Testis (tissue), 3 donors: ENCODE measurements around the gene TXNRD2. TPM values are rescaled to one million over a fixed set of nuclear protein-coding genes. Genes with fewer than 3 reads are reported as not detected.

Experiments
- DNase-seq: peaks from one replicate; pipeline ENCODE4 v3.0.0-alpha.2; 2019
- H3K27ac ChIP-seq, 2 donors: fragments of 200-600 bp; sonication (generic); one replicate each; pipeline ENCODE4 v1.5.1; 2019
- H3K27me3 ChIP-seq: fragments of 200-600 bp; sonication (generic); one replicate; pipeline ENCODE4 v1.5.1; 2019
- H3K36me3 ChIP-seq: fragments of 200-600 bp; sonication (generic); one replicate; pipeline ENCODE4 v1.5.1; 2017; ENCODE audit warnings: low read depth; ENCODE audit errors: missing control alignments
- H3K4me1 ChIP-seq: fragments of 200-600 bp; sonication (generic); one replicate; pipeline ENCODE4 v1.5.1; 2019
- H3K4me3 ChIP-seq, 2 donors: fragments of 200-600 bp; sonication (generic); one replicate each; pipeline ENCODE4 v1.5.1; 2017 to 2019
- H3K9me3 ChIP-seq: fragments of 200-600 bp; sonication (generic); one replicate; pipeline ENCODE4 v1.5.1; 2017
- CTCF ChIP-seq, 3 experiments: fragments of 450-650 bp in 2 of 3; fragments of 200-600 bp in 1 of 3; sonication (generic) in 1 of 3; IDR thresholded peaks; one replicate each; pipeline ENCODE4 v1.5.1; 2016 to 2019; ENCODE audit warnings: antibody characterized with exemption in 3 of 3, mild to moderate bottlenecking in 2 of 3, moderate library complexity in 1 of 3
- POLR2A ChIP-seq: fragments of 450-650 bp; IDR thresholded peaks from one replicate; pipeline ENCODE4 v1.6.1; 2017; ENCODE audit warnings: antibody characterized with exemption, mild to moderate bottlenecking, moderate library complexity
- WGBS, 2 donors: methylation state at CpG; one replicate each; pipeline ENCODE4 v1.1.5; 2018; 5-methylcytosine and 5-hydroxymethylcytosine counted together
- intact Hi-C: fragments of 100-400 bp; cut with DNase I; formaldehyde crosslinking; loops from one replicate; pipeline ENCODE4 v1.15.1; 2023; ENCODE audit warnings: low total_unique reads
- polyA plus RNA-seq: library from polyadenylated mRNA; stranded (reverse); fragments of 350-450 nt; fragmentation: Illumina TruSeq; extraction: RNeasy Lipid Tissue Mini Kit (QIAGEN cat#74804); gene quantifications from one replicate; pipeline ENCODE4 v1.2.3, GENCODE V29; 2014; ENCODE audit warnings: low read depth, low replicate concordance; ENCODE audit not compliant: insufficient read depth
- total RNA-seq, 2 donors: library from RNA; depleted of rRNA; stranded (reverse); fragments of >200 nt; gene quantifications; one replicate each; pipeline ENCODE4 v1.2.3, GENCODE V29; 2016

TXNRD2 gene
- total and polyA plus RNA-seq, 3 donors from 2014 or later, result 28.7 to 49.9 (median 36.6) TPM

GRCh38 chr22:19986410-19987341 is 45.1 kb upstream of the TXNRD2 start:
- TF ChIP-seq CTCF (IDR thresholded peaks at IDR 0.05) (no peak), POLR2A (no peak)
- Histone ChIP-seq H3K4me1 (peaks cover 8% of the 10 kb centered on the region), H3K27ac (peak overlapping the region in 1 of 2 donors; percentile 71), H3K4me3 (peak overlapping the region; percentile 62 to 79), H3K27me3 (no peaks in the 10 kb centered on the region), H3K36me3 (no peaks in the 10 kb centered on the region), H3K9me3 (no peaks in the 10 kb centered on the region)
- WGBS, 2 donors, result 2 to 4% methylated on average over 5 to 33 of the region's 76 CpGs
- intact Hi-C loops, result no loop called here
- peak; percentile 80 for DNase-seq

- Histone ChIP-seq H3K9me3 (no peaks in the 10 kb centered on the region), H3K27me3 (no peaks in the 10 kb centered on the region), H3K36me3 (no peaks in the 10 kb centered on the region), H3K4me1 (peaks cover 8% of the 10 kb centered on the region), H3K27ac (no peak overlapping the region), H3K4me3 (peak overlapping the region in 1 of 2 donors; percentile 79)
- no peak for DNase-seq
- 40 to 50% methylated on average over 1 to 2 of the region's 2 CpGs for WGBS, 2 donors
- TF ChIP-seq POLR2A, result no peak
- TF ChIP-seq CTCF (IDR thresholded peaks at IDR 0.05), result no peak
- intact Hi-C loops, result no loop called here
Observed at GRCh38 chr22:19986011-19986409, 44.4 kb upstream of the TXNRD2 start.

- 80 to 93% methylated on average over 7 to 11 of the region's 11 CpGs for WGBS, 2 donors
- DNase-seq, result no peak
- Histone ChIP-seq H3K27me3 (no peaks in the 10 kb centered on the region), H3K4me3 (no peak overlapping the region), H3K36me3 (no peaks in the 10 kb centered on the region), H3K4me1 (peaks cover 8% of the 10 kb centered on the region), H3K27ac (no peak overlapping the region), H3K9me3 (no peaks in the 10 kb centered on the region)
- intact Hi-C loops, result no loop called here
- TF ChIP-seq CTCF (IDR thresholded peaks at IDR 0.05) (no peak), POLR2A (no peak)
Observed at GRCh38 chr22:19984851-19985811, 43.5 kb upstream of the TXNRD2 start.

- H3K4me3 ChIP-seq, result no peak overlapping the region
- no peaks in the 10 kb centered on the region for H3K27me3 ChIP-seq
- H3K27ac ChIP-seq, result no peak overlapping the region
- peaks cover 8% of the 10 kb centered on the region for H3K4me1 ChIP-seq
- H3K9me3 ChIP-seq, result no peaks in the 10 kb centered on the region
- H3K36me3 ChIP-seq, result no peaks in the 10 kb centered on the region
- WGBS, 2 donors, result 90 to 97% methylated on average over 4 to 19 of the region's 19 CpGs
- DNase-seq, result no peak
- intact Hi-C loops, result no loop called here
- TF ChIP-seq CTCF (IDR thresholded peaks at IDR 0.05), result no peak
- TF ChIP-seq POLR2A, result no peak
Observed at GRCh38 chr22:19984201-19984753, 42.7 kb upstream of the TXNRD2 start.
